GM12878 (cell line): ENCODE data around the gene KIF25. TPM values are rescaled to one million over a fixed set of nuclear protein-coding genes. Genes with fewer than 3 reads are reported as not detected.

Source experiments
- ATAC-seq: fragments of 200-7000 bp; cut with Tn5 transposase; 3 replicates; pipeline ENCODE4 v1.9.1; 2020; ENCODE audit warnings: mild to moderate bottlenecking, moderate library complexity
- BruUV-seq: library from RNA; stranded (reverse); fragments of 400-500 nt; replicated peaks from 2 replicates; lab custom pipeline; 2021; lab: Mats Ljungman, UMichigan
- CTCF ChIA-PET: fragments of 300-600 bp; sonication (Branson Sonifier 250); formaldehyde crosslinking; extraction: SDS; loops from one replicate; lab custom pipeline; 2021; ENCODE audit warnings: inconsistent platforms; lab: Yijun Ruan, JAX
- POLR2A ChIA-PET: fragments of 350-600 bp; formaldehyde crosslinking; extraction: SDS; loops from one replicate; lab custom pipeline; 2021; ENCODE audit warnings: inconsistent platforms; lab: Charles Lee
- RAD21 ChIA-PET: fragments of 300-600 bp; sonication (Branson Sonifier 250); formaldehyde crosslinking; loops from one replicate; lab custom pipeline; 2023; ENCODE audit warnings: antibody characterized with exemption; ENCODE audit not compliant: unreplicated experiment; lab: Charles Lee
- SMC1A ChIA-PET: fragments of 300-600 bp; sonication (Branson Sonifier 250); formaldehyde crosslinking; loops from one replicate; lab custom pipeline; 2023; ENCODE audit not compliant: unreplicated experiment, uncharacterized antibody; lab: Charles Lee
- DNase-seq: peaks from one replicate; pipeline ENCODE4 v3.0.0-alpha.2; 2011; ENCODE audit warnings: low read depth, low spot score
- FAIRE-seq: peaks from 3 replicates; lab custom pipeline; 2011; peaks lifted over from hg19 to GRCh38; lab: Jason Lieb, UNC
- H2AFZ ChIP-seq: 2 replicates; pipeline ENCODE4 v1.6.0; 2011; ENCODE audit warnings: low read depth, low read length, control low read depth; ENCODE audit not compliant: control insufficient read depth
- H3K27ac ChIP-seq: 2 replicates; pipeline ENCODE4 v1.5.1; 2011; ENCODE audit warnings: control low read depth; ENCODE audit not compliant: control insufficient read depth, insufficient read depth
- H3K27me3 ChIP-seq, 2 experiments: replicated peaks in 1 of 2; 2 replicates each; pipeline versions ENCODE4 v1.6.0 to v1.6.1; 2011; ENCODE audit warnings: low read length in 1 of 2; ENCODE audit not compliant: control insufficient read depth in 2 of 2, insufficient read depth in 2 of 2
- H3K36me3 ChIP-seq, 2 experiments: 2 replicates each; pipeline ENCODE4 v1.5.1; 2011; ENCODE audit warnings: low read length in 1 of 2; ENCODE audit not compliant: control insufficient read depth in 2 of 2, insufficient read depth in 2 of 2
- H3K4me1 ChIP-seq: 2 replicates; pipeline ENCODE4 v1.6.1; 2011; ENCODE audit warnings: mild to moderate bottlenecking, low read length, moderate library complexity, mixed read lengths; ENCODE audit not compliant: control insufficient read depth, insufficient read depth
- H3K4me2 ChIP-seq: 2 replicates; pipeline ENCODE4 v1.6.0; 2011; ENCODE audit warnings: control low read depth; ENCODE audit not compliant: control insufficient read depth, insufficient read depth
- H3K4me3 ChIP-seq: fragments of 200-600 bp; sonication (generic); 2 replicates; pipeline ENCODE4 v1.5.1; 2016
- H3K79me2 ChIP-seq: 2 replicates; pipeline ENCODE4 v1.6.0; 2011; ENCODE audit warnings: low read length; ENCODE audit not compliant: control insufficient read depth, insufficient read depth
- H3K9ac ChIP-seq: 2 replicates; pipeline ENCODE4 v1.8.0; 2011; ENCODE audit warnings: low read length, control low read depth, mixed read lengths; ENCODE audit not compliant: control insufficient read depth, insufficient read depth
- H3K9me3 ChIP-seq: replicated peaks from 3 replicates; pipeline ENCODE4 v1.5.1; 2011; ENCODE audit warnings: mild to moderate bottlenecking, low read length; ENCODE audit not compliant: control insufficient read depth, insufficient read depth
- H4K20me1 ChIP-seq: 2 replicates; pipeline ENCODE4 v1.6.0; 2011; ENCODE audit not compliant: control insufficient read depth, insufficient read depth
- CBX3 ChIP-seq: fragments of 200-600 bp; sonication (generic); IDR thresholded peaks from 2 replicates; pipeline ENCODE4 v1.6.1; 2016; ENCODE audit warnings: low read depth, borderline replicate concordance
- GABPA ChIP-seq: IDR thresholded peaks from 2 replicates; pipeline ENCODE4 v1.6.1; 2014; ENCODE audit warnings: antibody characterized with exemption, low read depth, mild to moderate bottlenecking, inconsistent platforms
- GATAD2B ChIP-seq: fragments of 450-650 bp; conservative IDR thresholded peaks from 2 replicates; pipeline ENCODE4 v1.6.1; 2017; ENCODE audit warnings: low read depth, mild to moderate bottlenecking, moderate library complexity
- HDGF ChIP-seq: fragments of 450-650 bp; IDR thresholded peaks from 2 replicates; pipeline ENCODE4 v1.6.1; 2016; ENCODE audit warnings: antibody characterized with exemption
- IKZF2 ChIP-seq, 2 experiments: fragments of 450-650 bp; IDR thresholded peaks; 2 replicates each; pipeline ENCODE4 v1.6.1; 2017; ENCODE audit warnings: mild to moderate bottlenecking in 2 of 2, moderate library complexity in 2 of 2
- MTA2 ChIP-seq: fragments of 450-650 bp; IDR thresholded peaks from 2 replicates; pipeline ENCODE4 v1.6.1; 2016; ENCODE audit warnings: low read depth, mild to moderate bottlenecking, moderate library complexity
- NBN ChIP-seq: fragments of 450-650 bp; IDR thresholded peaks from 2 replicates; pipeline ENCODE4 v1.6.1; 2016
- NFYA ChIP-seq: IDR thresholded peaks from 2 replicates; pipeline ENCODE4 v1.6.1; 2011; ENCODE audit warnings: low read depth, mild to moderate bottlenecking, low read length, improper control_type of control experiment, borderline replicate concordance
- NR2C1 ChIP-seq: fragments of 450-650 bp; IDR thresholded peaks from 2 replicates; pipeline ENCODE4 v1.6.1; 2017; ENCODE audit warnings: antibody characterized with exemption, mild to moderate bottlenecking, moderate library complexity
- YBX1 ChIP-seq: fragments of 450-650 bp; IDR thresholded peaks from 2 replicates; pipeline ENCODE4 v1.6.1; 2016; ENCODE audit warnings: antibody characterized with exemption
- WGBS: methylation state at CpG from one replicate; pipeline ENCODE4 v1.1.6; 2016; ENCODE audit warnings: low lambda C conversion rate; ENCODE audit not compliant: insufficient replicate concordance, insufficient coverage; ENCODE audit errors: missing lambda C conversion rate; 5-methylcytosine and 5-hydroxymethylcytosine counted together
- in situ Hi-C: fragments of 300-500 bp; cut with MboI; formaldehyde crosslinking; loops from 9 replicates; pipeline ENCODE4 v1.14.3; 2018; ENCODE audit warnings: mixed read lengths
- intact Hi-C: fragments of 100-400 bp; cut with micrococcal nuclease; formaldehyde crosslinking; loops from one replicate; pipeline ENCODE4 v1.14.2; 2022; ENCODE audit not compliant: unreplicated experiment
- polyA plus RNA-seq, 11 experiments: library from polyadenylated mRNA; depleted of rRNA in 4 of 11; unstranded in 6 of 11; stranded (reverse) in 5 of 11; fragments of >200 nt; fragmentation: Nextera tagmentation in 4 of 11; fragmentation: Illumina TruSeq in 1 of 11; extraction: Ambion mirVana in 4 of 11; extraction: Trizol in 1 of 11; gene quantifications; 1 replicate in 1 of 11; 2 replicates in 10 of 11; pipeline versions ENCODE4 v1.2.1 to v1.2.3, GENCODE V29; 2011 to 2016; ENCODE audit warnings: inconsistent platforms in 2 of 11, missing spikeins in 2 of 11, low read depth in 1 of 11
- total RNA-seq, 4 experiments: library from RNA; depleted of rRNA in 3 of 4; stranded (reverse); fragments of >200 nt in 3 of 4; fragmentation: Illumina TruSeq in 1 of 4; extraction: Trizol in 1 of 4; gene quantifications; 2 replicates each; pipeline versions ENCODE4 v1.2.1 to v1.2.3, GENCODE V29; 2013 to 2021
- TF ChIP-seq, protein P1 (sequence below): fragments of 450-650 bp; IDR thresholded peaks from 2 replicates; pipeline ENCODE4 v1.6.1; 2018; ENCODE audit warnings: mild to moderate bottlenecking, low read depth, moderate library complexity; ENCODE audit not compliant: partially characterized antibody

Gene KIF25
- total and polyA plus RNA-seq, 10 of the 15 experiments (the other 5 are each of a cell fraction or from before 2014, with no cell fraction given), result not detected

DNA sequence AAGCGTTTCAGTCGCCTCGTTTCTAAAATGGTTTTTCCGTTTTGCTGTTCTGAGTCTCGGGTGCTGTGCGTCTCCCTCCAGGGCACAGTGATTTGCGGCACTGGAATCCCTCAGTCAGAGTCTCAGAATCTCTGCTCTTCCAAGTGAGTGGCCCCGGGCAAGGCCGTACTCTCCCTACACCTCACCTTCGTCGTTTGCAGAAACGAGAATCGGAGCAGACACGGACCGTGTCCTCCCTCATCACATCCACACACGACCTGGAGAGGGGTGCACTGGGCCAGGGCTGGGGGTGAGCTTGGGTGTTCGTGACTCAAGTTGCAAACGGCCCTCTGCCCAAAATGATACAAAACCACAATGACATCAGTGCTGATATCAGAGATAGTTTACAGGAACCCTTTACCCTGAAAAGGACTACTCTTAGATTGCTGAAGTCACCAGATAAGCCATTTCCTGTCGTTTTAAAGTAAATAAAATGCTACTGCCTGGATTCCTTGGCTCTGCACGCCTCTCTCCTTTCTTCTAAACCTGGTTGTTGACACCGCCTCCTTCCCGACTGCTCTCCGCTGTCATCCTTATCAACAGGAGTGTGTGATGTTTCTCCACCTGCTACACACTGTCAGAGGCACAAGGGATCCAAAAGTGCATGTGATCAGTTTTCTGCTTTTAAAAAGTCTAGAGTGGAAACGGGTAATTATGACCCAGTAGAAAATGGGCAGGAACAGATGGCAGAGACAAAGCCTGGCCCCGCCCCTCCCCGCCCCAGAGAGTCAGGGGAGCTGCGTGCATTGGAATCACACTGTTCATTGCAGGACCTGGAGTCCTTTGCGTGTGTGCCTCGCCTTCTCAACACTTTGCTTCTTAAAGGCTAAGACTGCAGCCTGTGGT, 38.4 kb downstream of the KIF25 start:
- POLR2A ChIA-PET, result no interaction called here
- no peak for TF ChIP-seq IKZF2 (IDR thresholded peaks at IDR 0.05)
- TF ChIP-seq MTA2, result no peak
- no peak for TF ChIP-seq YBX1
- TF ChIP-seq NFYA, result no peak
- TF ChIP-seq, protein P1, sequence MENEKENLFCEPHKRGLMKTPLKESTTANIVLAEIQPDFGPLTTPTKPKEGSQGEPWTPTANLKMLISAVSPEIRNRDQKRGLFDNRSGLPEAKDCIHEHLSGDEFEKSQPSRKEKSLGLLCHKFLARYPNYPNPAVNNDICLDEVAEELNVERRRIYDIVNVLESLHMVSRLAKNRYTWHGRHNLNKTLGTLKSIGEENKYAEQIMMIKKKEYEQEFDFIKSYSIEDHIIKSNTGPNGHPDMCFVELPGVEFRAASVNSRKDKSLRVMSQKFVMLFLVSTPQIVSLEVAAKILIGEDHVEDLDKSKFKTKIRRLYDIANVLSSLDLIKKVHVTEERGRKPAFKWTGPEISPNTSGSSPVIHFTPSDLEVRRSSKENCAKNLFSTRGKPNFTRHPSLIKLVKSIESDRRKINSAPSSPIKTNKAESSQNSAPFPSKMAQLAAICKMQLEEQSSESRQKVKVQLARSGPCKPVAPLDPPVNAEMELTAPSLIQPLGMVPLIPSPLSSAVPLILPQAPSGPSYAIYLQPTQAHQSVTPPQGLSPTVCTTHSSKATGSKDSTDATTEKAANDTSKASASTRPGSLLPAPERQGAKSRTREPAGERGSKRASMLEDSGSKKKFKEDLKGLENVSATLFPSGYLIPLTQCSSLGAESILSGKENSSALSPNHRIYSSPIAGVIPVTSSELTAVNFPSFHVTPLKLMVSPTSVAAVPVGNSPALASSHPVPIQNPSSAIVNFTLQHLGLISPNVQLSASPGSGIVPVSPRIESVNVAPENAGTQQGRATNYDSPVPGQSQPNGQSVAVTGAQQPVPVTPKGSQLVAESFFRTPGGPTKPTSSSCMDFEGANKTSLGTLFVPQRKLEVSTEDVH, result no peak
- no peak for TF ChIP-seq CBX3
- TF ChIP-seq NR2C1, result no peak
- TF ChIP-seq GATAD2B, result no peak
- no peak for TF ChIP-seq HDGF
- TF ChIP-seq GABPA, result no peak
- TF ChIP-seq NBN, result no peak
- H3K9me3 ChIP-seq, result no peaks in the 10 kb centered on the region; the same call in 2 of the 3 replicates
- no peaks in the 10 kb centered on the region for H3K27me3 ChIP-seq
- SMC1A ChIA-PET, result no interaction called here
- DNase-seq (no peak), FAIRE-seq (no peak), ATAC-seq (no peak)
- CTCF ChIA-PET, result no interaction called here
- no peak overlapping the region for H3K9ac ChIP-seq
- RAD21 ChIA-PET, result no interaction called here
- no peak overlapping the region for H2AFZ ChIP-seq
- 44% methylated on average over 22 of the region's 29 CpGs for WGBS
- H4K20me1 ChIP-seq, result no peaks in the 10 kb centered on the region
- no peak overlapping the region for H3K4me3 ChIP-seq
- no peak overlapping the region for H3K27ac ChIP-seq
- H3K4me2 ChIP-seq, result no peak overlapping the region
- in situ Hi-C loops, result no loop called here
- BruUV-seq, result no TSS peak
- intact Hi-C loops, result no loop called here
- no peaks in the 10 kb centered on the region for H3K79me2 ChIP-seq
- H3K4me1 ChIP-seq, result no peaks in the 10 kb centered on the region
- no peaks in the 10 kb centered on the region for H3K36me3 ChIP-seq
